ENCODE results near the gene B3GNT7.

Gene B3GNT7

GRCh38 chr2:231351648-231352047, 43.9 kb upstream of the B3GNT7 start:
- no peak for DNase-seq
- H3K27ac Mint-ChIP-seq: no peak overlapping the region
- no peak overlapping the region for H3K4me3 Mint-ChIP-seq
- no peaks in the 10 kb centered on the region for H3K9me3 Mint-ChIP-seq
- TF ChIP-seq CTCF (IDR thresholded peaks at IDR 0.05): no peak
- H3K4me1 Mint-ChIP-seq: peaks cover 14% of the 10 kb centered on the region
- peaks cover 35% of the 10 kb centered on the region for H3K36me3 Mint-ChIP-seq (ENCODE audit: low read depth)
- no peaks in the 10 kb centered on the region for H3K27me3 Mint-ChIP-seq (ENCODE audit: low read depth, poor library complexity)

DNA sequence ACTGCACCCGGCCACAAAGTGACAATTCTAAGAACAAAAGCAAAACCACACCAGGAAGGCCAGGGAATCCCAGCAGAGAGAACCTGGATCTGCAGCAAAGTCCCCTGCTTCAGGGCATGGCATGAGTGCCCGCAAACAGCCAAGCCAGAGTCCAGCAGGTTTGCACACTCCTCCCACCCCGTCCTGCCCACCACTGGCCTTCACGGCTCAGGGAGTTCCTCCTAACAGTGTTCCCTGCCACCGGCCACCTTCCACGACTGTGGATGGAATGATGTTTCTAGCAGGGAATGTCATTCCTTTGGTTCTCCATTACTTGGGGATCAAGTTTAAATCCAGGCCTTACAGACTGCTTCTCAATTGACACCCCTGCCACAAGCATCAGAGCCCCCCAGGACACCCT, 42.0 kb upstream of the B3GNT7 start:
- Mint-ChIP-seq H3K27ac (no peak overlapping the region), H3K4me3 (no peak overlapping the region), H3K27me3 (ENCODE audit: low read depth, poor library complexity) (no peaks in the 10 kb centered on the region), H3K9me3 (no peaks in the 10 kb centered on the region), H3K4me1 (peaks cover 19% of the 10 kb centered on the region), H3K36me3 (ENCODE audit: low read depth) (peaks cover 19% of the 10 kb centered on the region)
- no peak for DNase-seq
- no peak for TF ChIP-seq CTCF (IDR thresholded peaks at IDR 0.05)

- TF ChIP-seq CTCF (IDR thresholded peaks at IDR 0.05): no peak
- H3K27me3 Mint-ChIP-seq (ENCODE audit: low read depth, poor library complexity): no peaks in the 10 kb centered on the region
- H3K27ac Mint-ChIP-seq: peak overlapping the region; percentile 49
- peaks cover 25% of the 10 kb centered on the region for H3K4me1 Mint-ChIP-seq
- no peaks in the 10 kb centered on the region for H3K9me3 Mint-ChIP-seq
- H3K36me3 Mint-ChIP-seq (ENCODE audit: low read depth): peaks cover 11% of the 10 kb centered on the region
- DNase-seq: no peak
- no peak overlapping the region for H3K4me3 Mint-ChIP-seq
Observed at GRCh38 chr2:231355508-231356465, 39.7 kb upstream of the B3GNT7 start.

DNA sequence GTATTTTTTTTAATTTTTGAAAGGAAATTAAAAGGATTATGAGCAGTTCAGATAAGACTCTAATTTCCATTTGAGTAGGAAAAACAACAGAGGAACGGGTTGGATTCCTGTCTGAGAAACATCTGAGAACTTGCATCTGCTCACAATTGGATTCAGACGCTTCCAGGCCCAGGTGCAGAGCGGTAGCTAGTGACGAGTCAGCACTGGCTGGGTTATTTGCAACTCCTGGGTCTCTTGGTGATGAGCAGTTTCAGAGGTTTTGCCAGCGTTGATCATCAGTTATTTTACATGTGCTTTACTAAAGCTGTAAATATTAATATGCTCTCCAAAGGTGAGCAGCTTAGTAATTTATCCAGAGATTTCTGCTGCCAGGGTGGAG, 39.1 kb upstream of the B3GNT7 start:
- no peaks in the 10 kb centered on the region for H3K9me3 Mint-ChIP-seq
- H3K27me3 Mint-ChIP-seq (ENCODE audit: low read depth, poor library complexity): no peaks in the 10 kb centered on the region
- TF ChIP-seq CTCF (IDR thresholded peaks at IDR 0.05): no peak
- H3K27ac Mint-ChIP-seq: no peak overlapping the region
- no peak overlapping the region for H3K4me3 Mint-ChIP-seq
- peaks cover 25% of the 10 kb centered on the region for H3K4me1 Mint-ChIP-seq
- no peak for DNase-seq
- H3K36me3 Mint-ChIP-seq (ENCODE audit: low read depth): peaks cover 15% of the 10 kb centered on the region

DNA sequence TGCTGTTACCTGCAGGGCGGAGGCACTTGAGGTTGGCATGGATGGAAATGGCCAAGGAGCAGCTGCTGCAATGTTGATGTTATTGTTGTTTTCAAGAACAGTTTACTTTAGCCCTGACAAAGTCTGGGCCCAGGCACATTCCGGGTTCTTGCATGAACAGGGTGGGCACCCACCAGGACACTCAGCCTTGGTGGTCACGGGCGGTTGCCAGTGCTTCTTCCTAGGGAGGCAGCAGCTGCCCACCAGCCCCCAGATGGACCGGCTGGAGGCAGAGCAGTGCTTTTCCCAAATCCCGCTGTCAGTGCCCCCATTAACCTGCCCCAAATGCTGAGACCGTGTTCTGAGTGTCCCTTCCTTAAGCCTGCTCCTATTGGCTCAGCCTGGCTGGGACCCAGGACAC, 38.5 kb upstream of the B3GNT7 start:
- peaks cover 31% of the 10 kb centered on the region for H3K4me1 Mint-ChIP-seq
- TF ChIP-seq CTCF (IDR thresholded peaks at IDR 0.05): no peak
- no peak for DNase-seq
- no peak overlapping the region for H3K4me3 Mint-ChIP-seq
- peaks cover 15% of the 10 kb centered on the region for H3K36me3 Mint-ChIP-seq (ENCODE audit: low read depth)
- H3K27me3 Mint-ChIP-seq (ENCODE audit: low read depth, poor library complexity): no peaks in the 10 kb centered on the region
- H3K9me3 Mint-ChIP-seq: no peaks in the 10 kb centered on the region
- H3K27ac Mint-ChIP-seq: no peak overlapping the region

DNA sequence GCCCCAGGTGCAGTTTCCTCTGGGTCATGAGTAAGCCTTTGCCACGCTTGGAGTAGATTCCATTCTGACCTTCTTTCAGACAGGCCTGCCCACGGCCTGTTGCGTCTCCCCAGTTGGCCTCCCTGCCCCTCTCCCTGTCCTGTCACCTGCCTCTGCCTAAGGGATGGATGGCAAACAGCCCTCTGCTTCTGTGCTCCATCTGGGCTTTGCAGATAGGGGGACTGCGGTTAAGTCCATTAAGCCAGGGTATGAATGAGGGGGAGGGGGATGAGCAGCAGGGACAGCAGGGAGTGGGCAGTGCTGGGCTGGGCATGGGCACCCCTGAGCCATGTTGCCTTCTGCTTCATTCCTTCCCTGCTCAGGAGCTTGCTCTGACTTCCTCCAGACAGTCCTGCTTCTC, 37.6 kb upstream of the B3GNT7 start:
- peaks cover 15% of the 10 kb centered on the region for H3K36me3 Mint-ChIP-seq (ENCODE audit: low read depth)
- H3K9me3 Mint-ChIP-seq: no peaks in the 10 kb centered on the region
- no peak overlapping the region for H3K4me3 Mint-ChIP-seq
- H3K27me3 Mint-ChIP-seq (ENCODE audit: low read depth, poor library complexity): no peaks in the 10 kb centered on the region
- H3K27ac Mint-ChIP-seq: no peak overlapping the region
- peaks cover 40% of the 10 kb centered on the region for H3K4me1 Mint-ChIP-seq
- TF ChIP-seq CTCF (IDR thresholded peaks at IDR 0.05): no peak
- DNase-seq: no peak

Measured in nephron progenitor cell (in vitro differentiated cells).